Cardiac septum (tissue), 1 donor: ENCODE data around the gene OTUB2. TPM values are rescaled to one million over a fixed set of nuclear protein-coding genes. Genes with fewer than 3 reads are reported as not detected.
A peak's percentile ranks its signal among the peaks of the same experiment; 100 is the strongest.
"Not testable (repeated sequence)": the region's sequence is repeated elsewhere in the genome, so short reads cannot be mapped to it uniquely, and the experiment has no call there.

Experiments used
- DNase-seq: peaks from one replicate; pipeline ENCODE4 v3.0.0-alpha.2; 2020; ENCODE audit warnings: low spot score
- intact Hi-C: fragments of 100-400 bp; cut with DNase I; formaldehyde crosslinking; loops from one replicate; pipeline ENCODE4 v1.14.0; 2022
- total RNA-seq: library from RNA; stranded (reverse); fragmentation: NEBNext Ultra II Directional; extraction: Animal tissue kit (Norgen Biotek cat#: 25700); gene quantifications from one replicate; pipeline ENCODE4 v1.2.1, GENCODE V29; 2021
- donor health status: DM: no; HTN: no; CAD: no.

Gene OTUB2
- total RNA-seq, 1 donor from 2014 or later: 0.30 TPM

- intact Hi-C loops: no loop called here
- no peak for DNase-seq
Measured at GRCh38 chr14:94049625-94050023, 23.5 kb downstream of the OTUB2 start.

- peak; percentile 78 for DNase-seq
- intact Hi-C loops: no loop called here
Measured at GRCh38 chr14:94050231-94050880, 24.2 kb downstream of the OTUB2 start.

- intact Hi-C loops: no loop called here
Measured at GRCh38 chr14:94051115-94051514, 25.0 kb downstream of the OTUB2 start.

GRCh38 chr14:94051779-94052178, 25.6 kb downstream of the OTUB2 start:
- DNase-seq: no peak
- intact Hi-C loops: no loop called here

More at GRCh38 chr14:94051115-94051514, 25.0 kb downstream of the OTUB2 start:
- DNase-seq: peak; percentile 64

GRCh38 chr14:94052199-94052598, 26.1 kb downstream of the OTUB2 start:
- no peak for DNase-seq
- intact Hi-C loops: no loop called here

GRCh38 chr14:94052662-94053061, 26.5 kb downstream of the OTUB2 start:
- DNase-seq: peak; percentile 54
- intact Hi-C loops: no loop called here

- peak; percentile 19 for DNase-seq
- intact Hi-C loops: no loop called here
Measured at GRCh38 chr14:94054401-94054800, 28.3 kb downstream of the OTUB2 start.

- peak; percentile 15 for DNase-seq
Measured at GRCh38 chr14:94054936-94055335, 28.8 kb downstream of the OTUB2 start.

GRCh38 chr14:94056579-94057308, 30.6 kb downstream of the OTUB2 start:
- DNase-seq: peak; percentile 7
- intact Hi-C loops: no loop called here

More at GRCh38 chr14:94054936-94055335, 28.8 kb downstream of the OTUB2 start:
- intact Hi-C loops: no loop called here

- intact Hi-C loops: no loop called here
- DNase-seq: no peak
Measured at GRCh38 chr14:94058128-94058673, 32.1 kb downstream of the OTUB2 start.

- no peak for DNase-seq
- intact Hi-C loops: no loop called here
Measured at GRCh38 chr14:94058674-94059138, 32.6 kb downstream of the OTUB2 start.

- intact Hi-C loops: no loop called here
Measured at GRCh38 chr14:94059998-94060397, 33.9 kb downstream of the OTUB2 start.

GRCh38 chr14:94062344-94062940, 36.3 kb downstream of the OTUB2 start:
- DNase-seq: no peak
- intact Hi-C loops: no loop called here

More at GRCh38 chr14:94059998-94060397, 33.9 kb downstream of the OTUB2 start:
- DNase-seq: no peak

- no peak for DNase-seq
- intact Hi-C loops: loop anchor here (5.0 kb wide), 1 partner anchor 46 kb away; the partner anchor contains the start of gene IFI27
Measured at GRCh38 chr14:94066089-94066676, 40.0 kb downstream of the OTUB2 start.

- DNase-seq, intact Hi-C loops: not testable (repeated sequence)
Measured at GRCh38 chr14:94072076-94072475, 45.9 kb downstream of the OTUB2 start.

- DNase-seq: no peak
- intact Hi-C loops: no loop called here
Measured at GRCh38 chr14:94074534-94074933, 48.4 kb downstream of the OTUB2 start.

- no peak for DNase-seq
- intact Hi-C loops: no loop called here
Measured at GRCh38 chr14:94075008-94075407, 48.9 kb downstream of the OTUB2 start.

GRCh38 chr14:94077111-94077821, 51.1 kb downstream of the OTUB2 start:
- intact Hi-C loops: no loop called here
- DNase-seq: no peak

GRCh38 chr14:94077823-94078222, 51.7 kb downstream of the OTUB2 start:
- intact Hi-C loops: no loop called here
- no peak for DNase-seq
